ENCODE results near the gene KIAA0825.

KIAA0825 gene

DNA sequence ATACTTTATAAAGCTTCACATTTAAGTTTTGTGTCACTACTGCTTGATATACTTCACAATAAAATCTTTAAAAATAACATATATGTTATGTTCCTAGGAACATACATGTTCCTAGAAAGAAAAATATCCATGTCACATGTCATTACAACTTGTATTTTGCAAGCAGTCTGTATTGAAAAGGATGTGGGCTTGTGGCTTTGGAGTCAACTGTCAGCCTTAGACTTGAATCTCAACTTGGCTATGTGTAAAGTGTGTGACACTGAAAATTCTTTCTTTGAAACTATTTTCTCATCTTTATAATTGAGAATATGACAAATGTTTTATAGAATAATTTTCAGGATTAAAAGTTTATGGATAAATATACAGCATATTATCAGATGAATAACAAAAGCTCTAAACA lies 273.1 kb downstream of the KIAA0825 start:
- TF ChIP-seq, protein P1, sequence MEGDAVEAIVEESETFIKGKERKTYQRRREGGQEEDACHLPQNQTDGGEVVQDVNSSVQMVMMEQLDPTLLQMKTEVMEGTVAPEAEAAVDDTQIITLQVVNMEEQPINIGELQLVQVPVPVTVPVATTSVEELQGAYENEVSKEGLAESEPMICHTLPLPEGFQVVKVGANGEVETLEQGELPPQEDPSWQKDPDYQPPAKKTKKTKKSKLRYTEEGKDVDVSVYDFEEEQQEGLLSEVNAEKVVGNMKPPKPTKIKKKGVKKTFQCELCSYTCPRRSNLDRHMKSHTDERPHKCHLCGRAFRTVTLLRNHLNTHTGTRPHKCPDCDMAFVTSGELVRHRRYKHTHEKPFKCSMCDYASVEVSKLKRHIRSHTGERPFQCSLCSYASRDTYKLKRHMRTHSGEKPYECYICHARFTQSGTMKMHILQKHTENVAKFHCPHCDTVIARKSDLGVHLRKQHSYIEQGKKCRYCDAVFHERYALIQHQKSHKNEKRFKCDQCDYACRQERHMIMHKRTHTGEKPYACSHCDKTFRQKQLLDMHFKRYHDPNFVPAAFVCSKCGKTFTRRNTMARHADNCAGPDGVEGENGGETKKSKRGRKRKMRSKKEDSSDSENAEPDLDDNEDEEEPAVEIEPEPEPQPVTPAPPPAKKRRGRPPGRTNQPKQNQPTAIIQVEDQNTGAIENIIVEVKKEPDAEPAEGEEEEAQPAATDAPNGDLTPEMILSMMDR (IDR thresholded peaks at IDR 0.05): no peak

DNA sequence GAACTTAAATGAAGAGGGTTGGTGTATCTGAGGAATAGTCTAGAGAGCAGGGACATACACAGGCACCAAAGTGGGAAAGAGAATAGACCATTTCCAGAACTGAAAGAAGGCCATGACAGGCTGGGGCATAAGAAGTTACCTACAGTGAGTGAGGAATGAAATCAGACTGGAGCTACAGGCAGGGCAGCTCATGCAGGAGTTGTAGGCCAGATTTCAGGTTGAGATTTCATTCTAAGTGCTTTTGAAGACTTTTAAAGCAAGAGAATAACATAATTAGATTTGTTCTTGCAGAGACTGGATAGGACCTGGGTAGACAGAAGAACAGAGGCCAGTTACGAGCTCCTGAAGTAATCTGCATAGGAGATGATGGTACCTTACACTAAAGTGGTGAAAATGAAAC lies 280.8 kb downstream of the KIAA0825 start:
- TF ChIP-seq, protein P1 (IDR thresholded peaks at IDR 0.05): no peak

DNA sequence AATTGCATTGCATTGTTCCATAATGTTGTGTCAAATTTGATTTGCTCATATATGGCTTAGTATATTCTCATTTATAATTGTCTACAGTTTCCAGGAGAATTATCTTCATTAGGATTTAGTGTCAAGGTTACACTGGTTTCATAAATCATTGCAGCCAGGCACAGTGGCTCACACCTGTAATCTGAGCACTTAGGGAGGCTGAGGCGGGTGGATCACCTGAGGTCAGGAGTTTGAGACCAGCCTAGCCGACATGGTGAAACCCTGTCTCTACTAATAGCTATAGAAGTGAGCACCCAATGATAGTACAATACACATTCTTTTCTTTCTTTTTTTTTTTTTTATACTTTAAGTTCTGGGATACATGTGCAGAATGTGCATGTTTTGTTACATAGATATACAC lies 282.5 kb downstream of the KIAA0825 start:
- TF ChIP-seq, protein P1 (IDR thresholded peaks at IDR 0.05): no peak

DNA sequence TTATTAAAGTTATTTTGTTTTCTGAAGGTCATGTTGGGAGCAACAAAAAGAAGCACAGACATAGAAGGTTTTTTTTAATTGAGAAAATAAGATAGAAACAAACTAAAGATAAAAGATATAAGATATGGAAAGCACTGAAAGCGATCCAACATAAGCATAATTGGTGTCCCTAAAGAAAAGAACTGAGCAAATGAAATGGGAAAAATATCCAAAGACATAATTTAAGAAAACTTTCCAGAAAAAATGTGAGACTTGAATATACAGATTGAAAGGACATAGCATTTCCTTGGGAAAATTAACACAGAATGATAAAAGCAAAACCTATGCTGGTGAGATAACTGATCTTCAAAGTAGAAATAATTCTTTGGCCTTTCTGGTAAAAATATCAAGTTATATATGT lies 289.3 kb downstream of the KIAA0825 start:
- TF ChIP-seq, protein P1 (IDR thresholded peaks at IDR 0.05): no peak

DNA sequence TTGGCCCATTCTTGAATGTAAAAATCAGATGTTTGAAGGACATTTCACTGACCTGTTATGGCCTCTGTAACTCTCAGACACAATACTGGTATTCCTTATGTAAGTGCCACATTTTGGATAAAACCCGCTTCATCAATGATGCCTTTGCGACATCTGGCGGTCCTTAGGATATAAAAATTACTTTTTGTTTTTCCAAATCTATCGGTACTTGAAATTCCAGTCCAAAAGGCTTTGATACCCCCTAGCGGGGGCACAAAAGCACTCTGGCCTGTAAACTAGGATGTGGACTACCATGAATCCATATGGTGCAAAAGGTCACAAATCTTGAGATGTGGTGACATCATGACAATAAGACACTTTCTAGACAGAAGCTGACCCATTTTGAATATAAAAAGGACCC lies 291.8 kb downstream of the KIAA0825 start:
- TF ChIP-seq, protein P1 (IDR thresholded peaks at IDR 0.05): no peak

DNA sequence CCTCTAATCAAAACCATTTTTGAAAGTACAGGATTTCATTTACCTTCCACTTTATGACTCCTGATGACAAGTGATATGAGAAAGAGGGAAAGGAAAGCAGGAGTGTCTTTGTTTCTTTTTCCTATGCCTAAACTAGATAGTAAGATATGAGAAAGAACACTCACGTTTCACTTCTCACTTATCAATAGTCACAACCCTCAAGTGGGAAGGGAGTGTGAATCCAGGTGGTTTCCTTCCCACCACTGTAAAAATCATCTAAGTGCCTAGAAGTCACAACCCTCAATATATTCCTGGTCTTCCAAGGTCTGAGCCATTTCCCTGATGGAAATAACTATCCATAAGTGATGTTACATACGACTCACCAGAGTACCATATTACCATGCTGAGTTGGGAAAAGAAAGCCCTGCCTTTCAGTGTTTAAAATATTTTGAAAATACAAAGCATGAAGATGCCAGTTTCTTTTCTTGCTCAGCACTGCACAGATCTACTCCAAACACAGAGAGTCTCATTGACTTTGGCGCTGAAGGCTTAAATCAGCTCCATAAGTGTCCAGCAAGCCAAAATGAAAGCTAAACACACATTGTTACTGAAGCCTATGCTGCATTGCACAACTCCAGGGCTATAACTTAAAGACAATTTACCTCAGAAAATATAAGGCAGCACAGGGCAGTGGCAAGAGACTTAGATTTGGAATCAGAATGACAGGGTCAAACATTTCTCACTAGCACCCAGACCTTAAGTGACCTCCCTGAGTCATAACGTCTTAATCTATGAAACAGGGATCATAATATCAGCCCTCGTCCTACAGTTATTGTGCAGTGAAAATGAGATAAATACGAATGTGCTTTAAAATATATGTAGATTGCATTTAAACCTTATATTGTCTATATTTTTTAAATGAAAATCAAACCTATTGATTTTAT lies 301.2 kb downstream of the KIAA0825 start:
- TF ChIP-seq, protein P1 (IDR thresholded peaks at IDR 0.05): no peak

DNA sequence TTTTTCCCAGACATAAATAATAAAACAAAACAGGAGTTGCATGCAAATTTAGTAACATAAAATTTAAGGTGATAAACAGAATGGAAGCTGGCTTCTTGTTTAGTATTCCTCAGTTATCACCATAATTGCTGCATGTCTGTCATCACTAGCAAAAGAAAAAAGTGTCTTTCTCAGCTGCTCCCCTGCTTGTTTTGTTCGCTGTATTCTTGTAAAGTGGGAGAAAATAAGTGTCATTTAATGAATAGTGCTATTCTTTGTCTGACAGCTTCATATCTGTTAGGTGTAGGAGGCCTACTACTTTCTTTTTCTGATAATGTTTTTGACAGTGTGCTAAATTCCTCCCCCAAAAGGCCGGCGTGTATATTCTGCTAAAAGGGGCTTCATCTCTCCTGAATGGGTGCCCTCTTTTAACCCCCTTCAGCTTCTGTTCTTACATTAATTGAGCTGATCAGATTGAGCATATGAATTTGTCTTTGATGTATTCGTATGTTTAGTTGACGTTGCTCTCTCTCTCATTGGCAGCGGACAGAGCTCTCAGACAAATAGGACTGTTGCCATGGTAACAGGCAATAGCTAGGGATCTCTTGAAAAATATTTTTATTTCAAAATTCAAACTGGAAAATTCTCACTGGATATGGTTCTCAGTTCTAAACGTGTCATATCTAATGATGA lies 303.8 kb downstream of the KIAA0825 start:
- TF ChIP-seq, protein P1 (IDR thresholded peaks at IDR 0.05): no peak
